A549 (cell line): Measurements from ENCODE around the gene CARNS1.

Experiments used
- CBX8 ChIP-seq: fragments of 200-600 bp; sonication (generic); IDR thresholded peaks from 2 replicates; pipeline ENCODE4 v1.6.1; 2016
- CTCF ChIP-seq: fragments of >200 bp; sonication (Bioruptor Twin); formaldehyde crosslinking; IDR thresholded peaks from 3 replicates; pipeline ENCODE4 v1.5.1; 2016
- FOSL2 ChIP-seq, 2 experiments: fragments of 450-650 bp in 1 of 2; fragments of >200 bp in 1 of 2; sonication (Bioruptor Twin) in 1 of 2; formaldehyde crosslinking; IDR thresholded peaks; 2 replicates each; pipeline versions ENCODE4 v1.5.0 to v1.6.1; 2016 to 2020; ENCODE audit warnings: mild to moderate bottlenecking in 1 of 2, moderate library complexity in 1 of 2
- JUNB ChIP-seq: fragments of >200 bp; sonication (Bioruptor Twin); formaldehyde crosslinking; IDR thresholded peaks from 2 replicates; pipeline ENCODE4 v1.6.1; 2016
- KDM1A ChIP-seq: fragments of 200-600 bp; sonication (generic); IDR thresholded peaks from 2 replicates; pipeline ENCODE4 v1.6.1; 2016; ENCODE audit warnings: low read depth, mild to moderate bottlenecking
- KDM5A ChIP-seq: fragments of 200-600 bp; sonication (generic); IDR thresholded peaks from 2 replicates; pipeline ENCODE4 v1.6.1; 2016; ENCODE audit warnings: antibody characterized with exemption, mild to moderate bottlenecking
- NR3C1 ChIP-seq: fragments of >200 bp; sonication (Bioruptor Twin); formaldehyde crosslinking; IDR thresholded peaks from 3 replicates; pipeline ENCODE4 v1.6.1; 2017
- POLR2A ChIP-seq: IDR thresholded peaks from 2 replicates; pipeline ENCODE4 v1.6.1; 2012; ENCODE audit warnings: mild to moderate bottlenecking, low read length
- RAD21 ChIP-seq, 2 experiments: fragments of >200 bp in 1 of 2; sonication (Bioruptor Twin) in 1 of 2; formaldehyde crosslinking in 1 of 2; IDR thresholded peaks in 1 of 2; conservative IDR thresholded peaks in 1 of 2; 2 replicates in 1 of 2; 3 replicates in 1 of 2; pipeline ENCODE4 v1.6.1; 2012 to 2018; ENCODE audit warnings: inconsistent platforms in 1 of 2
- RCOR1 ChIP-seq: fragments of 150-350 bp; IDR thresholded peaks from 2 replicates; pipeline ENCODE4 v1.6.1; 2014; ENCODE audit warnings: antibody characterized with exemption, low read length, low read depth
- RFX5 ChIP-seq: fragments of 450-650 bp; IDR thresholded peaks from 2 replicates; pipeline ENCODE4 v1.7.1; 2014; ENCODE audit warnings: antibody characterized with exemption, mild to moderate bottlenecking, moderate library complexity

DNA sequence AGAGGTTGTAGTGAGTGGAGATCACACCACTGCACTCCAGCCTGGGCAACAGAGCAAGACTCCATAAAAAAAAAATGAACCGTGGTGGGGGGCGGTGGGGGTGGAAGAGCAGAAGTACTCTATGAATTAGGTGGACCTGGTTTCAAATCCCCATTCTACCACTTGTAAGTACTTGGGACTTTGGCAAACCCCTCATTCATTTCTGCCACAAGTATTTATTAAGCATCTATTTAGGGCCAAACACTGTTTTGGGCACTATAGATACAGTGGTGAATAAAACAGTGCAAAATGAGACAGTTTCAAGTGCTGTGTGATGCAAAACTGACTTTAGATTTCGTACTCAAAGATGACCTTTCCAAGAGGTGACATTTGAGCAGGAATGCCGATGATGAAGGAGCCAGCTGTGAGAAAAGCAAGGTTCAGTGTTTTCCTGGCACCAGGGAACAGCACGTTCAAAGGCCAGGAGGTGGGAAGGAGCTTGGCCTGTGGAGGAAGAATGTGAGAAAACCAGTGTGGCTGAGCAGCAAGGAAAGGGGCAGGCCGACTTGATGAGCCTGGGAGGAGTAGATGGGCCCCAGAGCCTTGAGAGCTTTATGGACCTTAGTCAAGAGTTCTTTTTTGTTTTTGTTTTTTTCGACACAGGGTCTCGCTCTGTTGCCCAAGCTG is 55.0 kb downstream of the CARNS1 start:
- TF ChIP-seq RAD21 (conservative IDR thresholded peaks at IDR 0.05 in 1 of 2, IDR thresholded peaks at IDR 0.05 in 1 of 2) (no peak), CTCF (no peak), CBX8 (no peak), FOSL2 (IDR thresholded peaks at IDR 0.05) (no peak), FOSL2 (CRISPR knock-in tag; IDR thresholded peaks at IDR 0.05) (no peak), KDM1A (no peak), POLR2A (no peak), KDM5A (no peak), RFX5 (no peak), JUNB (no peak), RCOR1 (no peak), NR3C1 (no peak)
